ENCODE measurements around the gene CPNE8.

Gene CPNE8

GRCh38 chr12:38761636-38762342, 143.6 kb downstream of the CPNE8 start:
- TF ChIP-seq POLR2AphosphoS5 (IDR thresholded peaks at IDR 0.05; ENCODE audit: low read depth, low read length) (no peak), REST (IDR thresholded peaks at IDR 0.05; ENCODE audit: insufficient read depth in 1 of 2, low read depth in 2 of 2, low read length in 2 of 2) (no peak), FOXP2 (optimal IDR thresholded peaks at IDR 0.05; ENCODE audit: borderline replicate concordance, extremely low read depth, extremely low read length, insufficient read depth) (no peak), TAF1 (IDR thresholded peaks at IDR 0.05; ENCODE audit: borderline replicate concordance, insufficient read depth, low read length) (no peak), SIN3A (IDR thresholded peaks at IDR 0.05; ENCODE audit: borderline replicate concordance, insufficient read depth, low read length) (no peak)

GRCh38 chr12:38761111-38761510, 144.3 kb downstream of the CPNE8 start:
- TF ChIP-seq POLR2AphosphoS5 (IDR thresholded peaks at IDR 0.05; ENCODE audit: low read depth, low read length) (no peak), TAF1 (IDR thresholded peaks at IDR 0.05; ENCODE audit: borderline replicate concordance, insufficient read depth, low read length) (no peak), SIN3A (IDR thresholded peaks at IDR 0.05; ENCODE audit: borderline replicate concordance, insufficient read depth, low read length) (no peak), FOXP2 (optimal IDR thresholded peaks at IDR 0.05; ENCODE audit: borderline replicate concordance, extremely low read depth, extremely low read length, insufficient read depth) (no peak), REST (IDR thresholded peaks at IDR 0.05; ENCODE audit: insufficient read depth in 1 of 2, low read depth in 2 of 2, low read length in 2 of 2) (no peak)

- TF ChIP-seq POLR2AphosphoS5 (IDR thresholded peaks at IDR 0.05; ENCODE audit: low read depth, low read length): no peak
- no peak for TF ChIP-seq TAF1 (IDR thresholded peaks at IDR 0.05; ENCODE audit: borderline replicate concordance, insufficient read depth, low read length)
- no peak for TF ChIP-seq FOXP2 (optimal IDR thresholded peaks at IDR 0.05; ENCODE audit: borderline replicate concordance, extremely low read depth, extremely low read length, insufficient read depth)
- no peak for TF ChIP-seq SIN3A (IDR thresholded peaks at IDR 0.05; ENCODE audit: borderline replicate concordance, insufficient read depth, low read length)
These were observed 145.8 kb downstream of the CPNE8 start for GRCh38 chr12:38759621-38760020.

GRCh38 chr12:38746744-38747143, 158.6 kb downstream of the CPNE8 start:
- TF ChIP-seq TAF1 (IDR thresholded peaks at IDR 0.05; ENCODE audit: borderline replicate concordance, insufficient read depth, low read length) (no peak), POLR2AphosphoS5 (IDR thresholded peaks at IDR 0.05; ENCODE audit: low read depth, low read length) (no peak), SIN3A (IDR thresholded peaks at IDR 0.05; ENCODE audit: borderline replicate concordance, insufficient read depth, low read length) (no peak), REST (IDR thresholded peaks at IDR 0.05; ENCODE audit: insufficient read depth in 1 of 2, low read depth in 2 of 2, low read length in 2 of 2) (no peak), FOXP2 (optimal IDR thresholded peaks at IDR 0.05; ENCODE audit: borderline replicate concordance, extremely low read depth, extremely low read length, insufficient read depth) (no peak)

- TF ChIP-seq SIN3A (IDR thresholded peaks at IDR 0.05; ENCODE audit: borderline replicate concordance, insufficient read depth, low read length): no peak
- TF ChIP-seq POLR2AphosphoS5 (IDR thresholded peaks at IDR 0.05; ENCODE audit: low read depth, low read length): no peak
- no peak for TF ChIP-seq REST (IDR thresholded peaks at IDR 0.05; ENCODE audit: insufficient read depth in 1 of 2, low read depth in 2 of 2, low read length in 2 of 2)
- no peak for TF ChIP-seq FOXP2 (optimal IDR thresholded peaks at IDR 0.05; ENCODE audit: borderline replicate concordance, extremely low read depth, extremely low read length, insufficient read depth)
- TF ChIP-seq TAF1 (IDR thresholded peaks at IDR 0.05; ENCODE audit: borderline replicate concordance, insufficient read depth, low read length): no peak
These were observed 159.8 kb downstream of the CPNE8 start for GRCh38 chr12:38745601-38746000.

Measured in PFSK-1 (cell line).